ENCODE data around the gene STAM2. TPM values are rescaled to one million over a fixed set of nuclear protein-coding genes. Genes with fewer than 3 reads are reported as not detected.
"Not testable (repeated sequence)": the region's sequence is repeated elsewhere in the genome, so short reads cannot be mapped to it uniquely, and the experiment has no call there.

The STAM2 gene
- total RNA-seq, 2 donors from 2014 or later = 14.4 to 24.3 TPM

DNA sequence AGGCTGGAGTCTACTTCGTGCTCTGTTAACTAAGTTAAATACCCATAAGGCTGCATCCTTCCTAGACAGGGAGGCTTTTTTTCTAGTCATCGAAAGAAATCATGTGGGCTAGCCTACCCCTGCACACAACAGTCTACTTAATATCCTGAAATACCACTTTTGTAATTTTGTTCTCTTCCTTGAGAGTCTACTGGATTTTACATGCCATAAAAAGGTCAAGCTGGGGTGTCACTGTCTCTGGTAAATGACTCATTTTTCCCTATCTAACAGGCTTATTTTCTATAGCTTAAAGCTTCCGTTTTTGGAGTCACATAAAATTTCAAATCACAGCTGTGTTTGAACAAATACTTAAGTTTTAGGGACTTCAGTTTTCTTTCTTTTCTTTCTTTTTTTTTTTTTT lies 10.7 kb upstream of the STAM2 start:
- Mint-ChIP-seq H3K27ac (no peak overlapping the region), H3K4me1 (ENCODE audit: low read depth in 2 of 2) (no peaks in the 10 kb centered on the region), H3K4me3 (no peak overlapping the region), H3K27me3 (peaks cover 23 to 35% of the 10 kb centered on the region in 2 donors), H3K36me3 (no peaks in the 10 kb centered on the region), H3K9me3 (no peaks in the 10 kb centered on the region)
- DNase-seq (ENCODE audit: low spot score) (no peak), ATAC-seq (no peak)

- Mint-ChIP-seq H3K4me1 (ENCODE audit: low read depth in 2 of 2) (no peaks in the 10 kb centered on the region), H3K4me3 (no peak overlapping the region), H3K27ac (no peak overlapping the region), H3K27me3 (peaks cover 26 to 37% of the 10 kb centered on the region in 2 donors), H3K36me3 (no peaks in the 10 kb centered on the region), H3K9me3 (no peaks in the 10 kb centered on the region)
- no peak for DNase-seq (ENCODE audit: low spot score)
- ATAC-seq = no peak
Observed at GRCh38 chr2:152183401-152184073, 8.0 kb upstream of the STAM2 start.

DNA sequence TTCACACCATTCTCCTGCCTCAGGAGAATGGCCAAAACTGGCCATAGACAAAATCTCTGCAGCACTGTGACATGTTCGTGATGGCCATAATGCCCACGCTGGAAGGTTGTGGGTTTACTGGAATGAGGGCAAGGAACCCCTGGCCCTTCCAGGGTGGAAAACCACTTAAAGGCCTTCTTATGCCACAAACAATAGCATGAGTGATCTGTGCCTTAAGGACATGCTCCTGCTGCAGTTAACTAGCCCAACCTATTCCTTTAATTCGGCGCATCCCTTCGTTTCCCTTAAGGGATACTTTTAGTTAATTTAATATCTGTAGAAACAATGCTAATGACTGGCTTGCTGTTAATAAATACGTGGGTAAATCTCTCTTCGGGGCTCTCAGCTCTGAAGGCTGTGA lies 2.1 kb upstream of the STAM2 start:
- peaks cover 13 to 26% of the 10 kb centered on the region in 2 donors for H3K4me1 Mint-ChIP-seq (ENCODE audit: low read depth in 2 of 2)
- not testable (repeated sequence) for H3K36me3 Mint-ChIP-seq; H3K27ac Mint-ChIP-seq; H3K4me3 Mint-ChIP-seq; H3K9me3 Mint-ChIP-seq; ATAC-seq; DNase-seq (ENCODE audit: low spot score)
- H3K27me3 Mint-ChIP-seq = peaks cover 6 to 17% of the 10 kb centered on the region in 2 donors

GRCh38 chr2:152176113-152176714 lies 651 bp upstream of the STAM2 start:
- H3K27me3 Mint-ChIP-seq = peaks cover 3 to 15% of the 10 kb centered on the region in 2 donors
- no peaks in the 10 kb centered on the region for H3K36me3 Mint-ChIP-seq
- H3K9me3 Mint-ChIP-seq = no peaks in the 10 kb centered on the region
- ATAC-seq (no peak), DNase-seq (ENCODE audit: low spot score) (no peak)
- peak overlapping the region; percentile 100 for H3K27ac Mint-ChIP-seq
- peak overlapping the region; percentile 94 for H3K4me3 Mint-ChIP-seq
- H3K4me1 Mint-ChIP-seq (ENCODE audit: low read depth in 2 of 2) = peaks cover 23 to 38% of the 10 kb centered on the region in 2 donors

- Mint-ChIP-seq H3K27me3 (peaks cover 0 to 7% of the 10 kb centered on the region in 2 donors), H3K27ac (peak overlapping the region; percentile 100)
Observed at GRCh38 chr2:152175012-152175367, 573 bp downstream of the STAM2 start.

DNA sequence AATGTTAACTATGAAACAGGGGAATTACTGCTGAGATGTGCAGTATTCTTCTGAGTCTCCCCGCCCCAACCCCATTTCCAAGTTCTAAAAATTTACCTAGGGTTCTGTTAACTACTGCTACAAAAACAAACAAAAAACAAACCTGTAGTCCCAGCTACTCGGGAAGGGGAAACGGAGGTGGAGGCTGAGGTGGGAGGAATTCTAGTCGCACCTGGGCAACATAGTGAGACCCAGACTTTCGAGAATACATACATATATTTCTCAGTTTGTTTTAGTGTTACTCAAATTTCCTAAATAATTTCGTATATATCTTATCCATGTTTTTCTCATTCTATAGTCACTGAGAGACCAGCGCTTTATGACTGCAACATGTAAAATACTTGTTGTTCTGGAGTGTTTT lies 989 bp downstream of the STAM2 start:
- H3K27ac Mint-ChIP-seq = peak overlapping the region; percentile 100

More at GRCh38 chr2:152175012-152175367, 573 bp downstream of the STAM2 start:
- H3K36me3 Mint-ChIP-seq = no peaks in the 10 kb centered on the region
- no peaks in the 10 kb centered on the region for H3K9me3 Mint-ChIP-seq
- ATAC-seq (peak in 1 of 2 donors; percentile 8), DNase-seq (ENCODE audit: low spot score) (no peak)
- H3K4me1 Mint-ChIP-seq (ENCODE audit: low read depth in 2 of 2) = peaks cover 23 to 38% of the 10 kb centered on the region in 2 donors
- peak overlapping the region; percentile 94 for H3K4me3 Mint-ChIP-seq

GRCh38 chr2:152173831-152174230 lies 1.7 kb downstream of the STAM2 start:
- H3K4me3 Mint-ChIP-seq = peak overlapping the region; percentile 94

More for the DNA sequence above, 989 bp downstream of the STAM2 start:
- Mint-ChIP-seq H3K27me3 (peaks cover 0 to 7% of the 10 kb centered on the region in 2 donors), H3K4me1 (ENCODE audit: low read depth in 2 of 2) (peaks cover 26 to 39% of the 10 kb centered on the region in 2 donors), H3K4me3 (peak overlapping the region; percentile 94), H3K36me3 (no peaks in the 10 kb centered on the region), H3K9me3 (no peaks in the 10 kb centered on the region)
- ATAC-seq (no peak), DNase-seq (ENCODE audit: low spot score) (no peak)

GRCh38 chr2:152172201-152172785 lies 3.3 kb downstream of the STAM2 start:
- DNase-seq (ENCODE audit: low spot score); H3K27me3 Mint-ChIP-seq; H3K4me3 Mint-ChIP-seq; H3K36me3 Mint-ChIP-seq; ATAC-seq; H3K9me3 Mint-ChIP-seq: not testable (repeated sequence)
- peak overlapping the region; percentile 9 to 84 for H3K27ac Mint-ChIP-seq
- H3K4me1 Mint-ChIP-seq (ENCODE audit: low read depth in 2 of 2) = peaks cover 34 to 44% of the 10 kb centered on the region in 2 donors

More at GRCh38 chr2:152173831-152174230, 1.7 kb downstream of the STAM2 start:
- ATAC-seq = no peak
- H3K9me3 Mint-ChIP-seq = no peaks in the 10 kb centered on the region
- DNase-seq (ENCODE audit: low spot score) = no peak
- peaks cover 30 to 43% of the 10 kb centered on the region in 2 donors for H3K4me1 Mint-ChIP-seq (ENCODE audit: low read depth in 2 of 2)
- no peak overlapping the region for H3K27ac Mint-ChIP-seq
- peaks cover 0 to 7% of the 10 kb centered on the region in 2 donors for H3K27me3 Mint-ChIP-seq
- no peaks in the 10 kb centered on the region for H3K36me3 Mint-ChIP-seq

- ATAC-seq = no peak
- H3K27me3 Mint-ChIP-seq = no peaks in the 10 kb centered on the region
- H3K4me3 Mint-ChIP-seq = no peak overlapping the region
- peak overlapping the region; percentile 9 to 84 for H3K27ac Mint-ChIP-seq
- H3K9me3 Mint-ChIP-seq = no peaks in the 10 kb centered on the region
- H3K4me1 Mint-ChIP-seq (ENCODE audit: low read depth in 2 of 2) = peaks cover 39 to 49% of the 10 kb centered on the region in 2 donors
- DNase-seq (ENCODE audit: low spot score) = no peak
- H3K36me3 Mint-ChIP-seq = no peaks in the 10 kb centered on the region
Observed at GRCh38 chr2:152171718-152172117, 3.8 kb downstream of the STAM2 start.

DNA sequence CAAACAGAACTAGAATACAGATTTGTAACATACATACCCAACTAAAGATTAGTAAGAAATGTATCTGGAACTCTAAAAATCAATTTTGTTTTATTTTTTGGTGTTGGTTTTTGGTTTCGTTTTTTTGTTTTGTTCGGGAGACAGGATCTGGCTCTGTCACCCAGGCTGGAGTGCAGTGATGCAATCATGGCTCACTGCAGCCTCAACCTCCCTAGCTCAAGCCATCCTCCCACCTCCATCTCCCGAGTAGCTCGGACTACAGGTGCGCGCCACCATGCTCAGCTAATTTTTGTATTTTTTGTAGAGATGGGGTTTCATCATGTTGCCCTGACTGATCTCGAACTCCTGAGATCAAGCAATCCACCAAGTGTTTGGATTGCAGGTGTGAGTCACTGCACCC lies 6.4 kb downstream of the STAM2 start:
- H3K4me3 Mint-ChIP-seq; H3K36me3 Mint-ChIP-seq; ATAC-seq; H3K27me3 Mint-ChIP-seq; H3K9me3 Mint-ChIP-seq; DNase-seq (ENCODE audit: low spot score): not testable (repeated sequence)
- H3K27ac Mint-ChIP-seq = peak overlapping the region in 1 of 2 donors; percentile 61
- H3K4me1 Mint-ChIP-seq (ENCODE audit: low read depth in 2 of 2) = peaks cover 41 to 48% of the 10 kb centered on the region in 2 donors

GRCh38 chr2:152167470-152167869 lies 8.1 kb downstream of the STAM2 start:
- peaks cover 42 to 44% of the 10 kb centered on the region in 2 donors for H3K4me1 Mint-ChIP-seq (ENCODE audit: low read depth in 2 of 2)
- DNase-seq (ENCODE audit: low spot score); H3K4me3 Mint-ChIP-seq; H3K9me3 Mint-ChIP-seq; H3K36me3 Mint-ChIP-seq; H3K27me3 Mint-ChIP-seq; ATAC-seq: not testable (repeated sequence)
- H3K27ac Mint-ChIP-seq = peak overlapping the region in 1 of 2 donors; percentile 78

DNA sequence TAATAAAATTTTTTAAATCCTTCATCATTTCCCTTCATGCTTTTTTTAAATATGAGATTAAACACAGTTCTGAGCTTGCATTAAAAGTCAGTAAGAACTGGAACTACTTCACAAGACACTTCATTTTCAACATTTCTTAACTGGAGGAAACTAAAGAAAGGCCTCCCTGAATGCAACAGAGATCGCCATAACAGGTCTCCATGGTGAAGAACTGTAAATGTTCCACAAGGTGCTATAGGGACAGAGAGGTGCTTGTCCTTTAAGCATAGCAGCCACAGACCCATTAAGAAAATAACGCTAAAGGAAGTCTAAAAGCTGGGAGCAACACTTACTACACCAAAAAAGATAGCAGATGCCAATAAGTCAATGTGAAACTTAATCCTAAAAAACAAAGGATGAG lies 8.5 kb downstream of the STAM2 start:
- DNase-seq (ENCODE audit: low spot score) (no peak), ATAC-seq (no peak)
- no peaks in the 10 kb centered on the region for H3K36me3 Mint-ChIP-seq
- H3K9me3 Mint-ChIP-seq = no peaks in the 10 kb centered on the region
- H3K4me1 Mint-ChIP-seq (ENCODE audit: low read depth in 2 of 2) = peaks cover 38 to 40% of the 10 kb centered on the region in 2 donors
- peak overlapping the region; percentile 68 to 78 for H3K27ac Mint-ChIP-seq
- no peaks in the 10 kb centered on the region for H3K27me3 Mint-ChIP-seq
- H3K4me3 Mint-ChIP-seq = peak overlapping the region; percentile 37

GRCh38 chr2:152166633-152167032 lies 8.9 kb downstream of the STAM2 start:
- peak overlapping the region; percentile 68 to 78 for H3K27ac Mint-ChIP-seq
- ATAC-seq (peak; percentile 62 to 74), DNase-seq (ENCODE audit: low spot score) (no peak)
- no peaks in the 10 kb centered on the region for H3K36me3 Mint-ChIP-seq
- H3K9me3 Mint-ChIP-seq = no peaks in the 10 kb centered on the region
- peaks cover 36 to 37% of the 10 kb centered on the region in 2 donors for H3K4me1 Mint-ChIP-seq (ENCODE audit: low read depth in 2 of 2)
- H3K27me3 Mint-ChIP-seq = no peaks in the 10 kb centered on the region
- peak overlapping the region; percentile 37 for H3K4me3 Mint-ChIP-seq

DNA sequence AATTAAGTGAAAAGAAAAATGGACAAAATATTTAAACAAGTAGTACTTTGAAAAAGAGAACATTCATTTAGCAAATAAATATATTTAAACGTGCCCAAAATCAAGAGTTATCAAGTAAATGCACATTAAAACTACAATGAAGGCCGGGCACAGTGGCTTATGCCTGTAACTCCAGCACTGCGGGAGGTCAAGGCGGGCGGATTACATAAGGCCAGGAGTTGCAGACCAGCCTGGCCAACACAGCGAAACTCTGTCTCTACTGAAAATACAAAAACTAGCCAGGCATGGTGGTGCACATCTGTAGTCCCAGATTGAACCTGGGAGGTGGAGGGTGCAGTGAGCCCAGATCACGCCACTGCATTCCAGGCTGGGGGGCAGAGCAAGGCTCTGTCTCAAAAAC lies 9.8 kb downstream of the STAM2 start:
- no peak for ATAC-seq
- H3K36me3 Mint-ChIP-seq = no peaks in the 10 kb centered on the region
- H3K9me3 Mint-ChIP-seq = no peaks in the 10 kb centered on the region
- H3K4me3 Mint-ChIP-seq = peak overlapping the region; percentile 37
- H3K4me1 Mint-ChIP-seq (ENCODE audit: low read depth in 2 of 2) = peaks cover 33 to 37% of the 10 kb centered on the region in 2 donors
- peak overlapping the region; percentile 68 to 78 for H3K27ac Mint-ChIP-seq
- DNase-seq (ENCODE audit: low spot score) = no peak
- no peaks in the 10 kb centered on the region for H3K27me3 Mint-ChIP-seq
